COLO668 (cell line): ENCODE data around the gene TRMO.
A peak's percentile ranks its signal among the peaks of the same experiment; 100 is the strongest.
"Not testable (repeated sequence)": the region's sequence is repeated elsewhere in the genome, so short reads cannot be mapped to it uniquely, and the experiment has no call there.

Source experiments
- DNase-seq: peaks from one replicate; lab custom pipeline; 2025; ENCODE audit not compliant: unreplicated experiment; lab: John Stamatoyannopoulos, UW

The TRMO gene, protein sequence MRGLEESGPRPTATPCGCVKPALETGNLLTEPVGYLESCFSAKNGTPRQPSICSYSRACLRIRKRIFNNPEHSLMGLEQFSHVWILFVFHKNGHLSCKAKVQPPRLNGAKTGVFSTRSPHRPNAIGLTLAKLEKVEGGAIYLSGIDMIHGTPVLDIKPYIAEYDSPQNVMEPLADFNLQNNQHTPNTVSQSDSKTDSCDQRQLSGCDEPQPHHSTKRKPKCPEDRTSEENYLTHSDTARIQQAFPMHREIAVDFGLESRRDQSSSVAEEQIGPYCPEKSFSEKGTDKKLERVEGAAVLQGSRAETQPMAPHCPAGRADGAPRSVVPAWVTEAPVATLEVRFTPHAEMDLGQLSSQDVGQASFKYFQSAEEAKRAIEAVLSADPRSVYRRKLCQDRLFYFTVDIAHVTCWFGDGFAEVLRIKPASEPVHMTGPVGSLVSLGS

DNA sequence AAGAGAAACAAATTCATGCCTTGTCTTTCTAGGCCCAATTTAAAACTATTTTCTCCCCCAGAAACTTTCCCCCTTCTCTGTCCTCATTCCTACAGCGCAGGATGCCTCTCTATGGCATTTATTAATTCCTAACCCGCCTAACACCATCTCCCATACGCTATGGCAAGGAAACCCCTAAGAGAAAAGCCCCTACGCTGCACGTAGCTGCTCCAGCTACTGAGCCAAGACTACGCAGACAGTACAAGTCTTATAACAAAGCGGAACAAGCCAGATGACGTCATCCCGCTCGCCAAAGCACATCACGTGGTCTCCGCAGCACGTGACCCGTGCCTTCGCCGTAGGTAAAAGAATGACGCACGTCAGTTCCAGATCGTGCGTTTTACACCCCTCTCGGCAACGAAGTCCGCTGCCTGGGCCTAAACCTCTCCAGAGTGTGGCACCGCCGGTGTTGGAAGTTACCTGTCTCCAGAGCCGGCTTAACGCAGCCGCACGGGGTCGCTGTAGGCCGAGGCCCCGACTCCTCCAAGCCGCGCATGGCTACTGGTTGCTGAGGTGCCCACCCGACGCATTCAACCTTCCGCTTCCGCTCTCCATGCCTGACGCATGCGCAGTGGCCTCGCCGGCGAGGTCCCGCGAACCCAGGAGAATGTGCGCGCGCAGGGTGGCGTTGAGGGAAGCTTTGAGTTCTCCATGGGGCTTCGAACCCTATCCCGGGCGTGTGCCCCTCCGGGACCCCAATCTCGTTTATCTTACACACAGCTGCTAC, at the start of gene TRMO:
TRMO (minus strand) TSS at position 542 of the 766 bp plus-strand sequence; CDS start at position 535, 7 bp downstream.
- peak; percentile 97 for DNase-seq

DNA sequence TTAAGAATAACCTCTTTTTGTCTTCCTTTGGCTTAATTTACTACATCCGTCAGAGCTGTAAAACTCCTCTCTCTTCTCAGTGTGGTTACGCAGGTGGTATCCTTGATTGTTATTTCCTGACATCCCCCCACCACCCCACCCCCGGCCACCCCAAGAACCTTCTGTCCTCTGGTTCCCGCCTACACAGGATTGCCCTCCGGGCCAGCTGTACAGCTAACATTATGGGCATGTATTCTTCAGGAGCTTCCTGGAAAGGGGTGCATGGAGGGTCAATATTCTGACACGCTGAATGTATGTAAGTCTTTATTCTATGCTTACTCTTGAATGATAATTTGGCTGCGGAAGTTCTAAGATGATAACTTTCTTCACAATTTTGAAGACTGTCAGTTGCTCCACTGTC, 47.9 kb upstream of the TRMO start:
- no peak for DNase-seq

DNA sequence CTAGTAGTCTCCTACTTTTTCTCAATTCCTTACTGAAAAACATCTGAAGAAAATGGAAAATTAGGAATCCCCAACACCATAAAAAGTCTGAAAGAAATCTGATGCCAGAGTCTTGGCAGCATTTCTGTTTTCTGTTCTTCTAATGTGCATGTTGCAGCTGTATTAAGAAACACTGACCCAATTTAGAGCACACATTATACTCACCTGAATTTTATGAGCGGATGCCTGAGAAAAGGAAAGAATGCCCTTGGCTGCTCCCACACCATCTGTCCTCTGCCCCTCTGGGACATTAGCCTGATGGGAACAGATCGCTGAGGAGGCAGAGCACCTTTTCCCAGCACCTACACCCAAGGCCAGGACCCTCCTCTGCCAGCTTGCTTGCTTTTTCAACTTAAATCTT, 46.7 kb upstream of the TRMO start:
- DNase-seq: no peak

DNA sequence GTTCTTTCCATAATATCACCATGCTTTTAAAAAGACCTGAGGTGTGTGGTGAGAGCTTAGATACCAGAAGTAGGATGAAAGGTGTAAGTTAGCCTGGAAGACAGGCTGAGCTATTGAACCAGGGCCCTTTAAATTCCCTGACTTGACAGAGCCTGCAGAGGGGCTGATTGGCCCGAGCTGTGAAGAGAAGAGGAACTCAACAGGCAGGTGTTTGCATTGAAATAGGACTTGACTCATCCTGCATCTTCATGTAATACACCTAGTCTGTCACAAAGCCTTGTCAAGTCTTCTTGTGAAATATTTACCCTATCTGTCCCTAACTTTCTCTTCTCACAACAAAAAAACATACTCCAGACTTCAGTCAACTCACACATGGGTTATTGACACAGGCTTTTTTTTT, 44.2 kb upstream of the TRMO start:
- DNase-seq: no peak

DNA sequence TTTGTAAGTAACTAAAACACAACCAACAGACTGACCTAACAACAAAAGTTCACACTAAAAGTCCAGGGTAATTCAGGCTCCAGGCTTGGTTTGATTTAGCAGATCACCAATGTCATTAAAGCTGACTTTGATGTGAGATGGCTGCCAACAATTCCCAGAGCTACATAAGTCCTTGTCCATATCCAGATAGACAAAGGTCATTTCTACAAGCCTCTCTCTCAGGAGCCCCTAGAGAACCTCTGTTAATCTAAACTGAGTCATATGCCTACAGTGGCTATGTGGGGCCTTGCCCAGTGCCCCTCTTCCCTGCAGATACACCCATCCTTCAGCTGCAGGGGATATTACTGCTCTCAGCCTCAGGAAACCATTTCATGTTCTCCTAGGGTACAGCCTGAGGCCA, 42.6 kb upstream of the TRMO start:
- DNase-seq: no peak

DNA sequence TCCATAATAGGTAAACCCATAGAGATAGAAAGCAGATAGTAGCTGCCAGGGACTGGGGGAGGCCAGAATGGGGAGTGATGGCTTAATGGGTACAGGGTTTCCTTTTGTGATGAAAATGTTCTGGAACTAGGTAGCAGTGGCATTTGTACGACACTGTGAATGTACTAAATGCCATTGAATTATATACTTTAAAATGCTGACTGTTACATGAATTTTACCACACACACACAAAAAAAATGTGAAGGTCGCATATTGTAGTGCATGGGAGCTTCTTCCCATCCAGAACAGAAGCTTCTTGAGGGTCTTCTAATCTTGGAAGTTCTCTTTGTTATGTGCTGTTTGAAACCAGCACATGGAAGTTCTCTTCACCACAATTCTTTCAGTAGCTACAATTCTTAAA, 40.9 kb upstream of the TRMO start:
- DNase-seq: no peak

DNA sequence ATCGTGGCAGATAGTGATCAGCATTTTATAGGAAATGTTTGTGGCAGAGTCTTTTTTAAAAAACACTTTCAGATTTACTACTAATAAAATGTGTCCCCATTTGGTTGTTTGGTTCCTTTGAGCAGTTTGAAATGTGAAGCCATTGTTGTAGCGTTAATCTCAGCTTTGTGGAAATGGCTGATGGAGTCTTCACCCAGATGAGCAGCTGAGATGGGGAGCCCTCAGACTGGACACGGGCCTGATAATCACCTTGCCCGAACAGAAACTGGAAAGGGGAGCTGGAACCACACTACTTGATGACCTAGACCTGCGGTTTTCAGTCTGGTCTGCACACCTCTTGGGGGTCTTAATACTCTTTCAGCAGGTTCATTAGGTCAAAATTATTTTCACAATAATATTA, 40.3 kb upstream of the TRMO start:
- DNase-seq: no peak

DNA sequence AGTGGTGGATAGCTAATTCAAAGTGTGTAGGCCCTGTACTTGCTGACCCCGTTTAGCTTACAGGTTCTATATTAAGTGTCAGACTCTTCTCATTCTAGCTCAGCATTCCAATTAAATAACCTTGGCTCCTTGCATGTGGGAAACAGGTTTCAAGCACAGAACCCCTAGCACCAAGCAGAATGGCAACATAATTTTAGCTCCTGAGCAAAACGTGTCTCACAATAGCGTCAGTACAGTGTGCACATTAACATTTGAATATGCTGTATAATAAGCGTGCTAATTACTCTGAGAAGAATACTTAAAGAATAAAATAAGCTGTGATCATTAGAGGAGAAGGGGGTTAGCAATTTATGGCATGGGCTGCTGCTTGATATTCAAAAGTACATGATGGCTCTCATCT, 39.8 kb upstream of the TRMO start:
- DNase-seq: no peak

DNA sequence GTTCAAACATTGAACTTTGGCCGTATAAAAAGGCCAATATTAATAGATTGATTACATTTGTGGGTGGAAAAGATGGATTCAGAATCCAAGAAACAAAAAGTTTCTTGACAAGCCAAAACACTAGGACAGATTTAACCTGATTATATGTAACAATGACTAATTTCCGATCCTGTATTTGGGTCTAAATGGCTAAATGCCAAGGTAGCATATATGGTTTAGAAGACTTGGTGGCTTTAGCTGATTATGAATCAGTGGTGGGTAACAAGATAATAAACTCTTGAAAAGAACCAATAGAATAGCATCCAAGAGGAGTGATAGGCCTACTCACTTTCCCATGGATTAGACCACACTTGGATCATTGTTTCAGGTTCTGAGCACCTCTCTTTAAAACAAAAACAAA, 39.1 kb upstream of the TRMO start:
- no peak for DNase-seq

DNA sequence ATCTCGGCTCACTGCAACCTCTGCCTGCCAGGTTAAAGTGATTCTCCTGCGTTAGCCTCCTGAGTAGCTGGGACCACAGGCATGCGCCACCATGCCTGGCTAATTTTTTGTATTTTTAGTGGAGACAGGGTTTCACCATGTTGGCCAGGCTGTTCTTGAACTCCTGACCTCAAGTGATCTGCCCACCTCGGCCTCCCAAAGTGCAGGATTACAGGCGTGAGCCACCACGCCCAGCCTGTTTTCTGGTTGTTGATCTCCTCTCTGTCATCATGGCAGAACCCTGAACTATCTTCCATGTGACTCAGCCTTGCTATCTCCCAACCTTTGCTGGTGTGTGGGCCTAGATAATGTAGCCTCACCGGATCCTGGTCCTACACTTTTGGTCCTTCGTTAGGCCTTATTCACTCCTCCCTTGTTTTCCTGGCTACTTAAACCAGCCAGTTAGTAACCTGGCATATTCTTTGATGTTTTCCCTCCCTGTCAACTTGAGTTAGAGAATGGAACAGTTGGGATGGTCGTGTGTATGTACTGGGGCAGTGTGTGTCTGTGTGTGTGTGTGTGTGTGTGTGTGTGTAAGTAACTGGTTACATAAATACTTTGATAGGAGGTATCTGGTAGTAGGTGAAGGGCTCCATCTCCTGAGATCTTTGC, 38.5 kb upstream of the TRMO start:
- DNase-seq: not testable (repeated sequence)

DNA sequence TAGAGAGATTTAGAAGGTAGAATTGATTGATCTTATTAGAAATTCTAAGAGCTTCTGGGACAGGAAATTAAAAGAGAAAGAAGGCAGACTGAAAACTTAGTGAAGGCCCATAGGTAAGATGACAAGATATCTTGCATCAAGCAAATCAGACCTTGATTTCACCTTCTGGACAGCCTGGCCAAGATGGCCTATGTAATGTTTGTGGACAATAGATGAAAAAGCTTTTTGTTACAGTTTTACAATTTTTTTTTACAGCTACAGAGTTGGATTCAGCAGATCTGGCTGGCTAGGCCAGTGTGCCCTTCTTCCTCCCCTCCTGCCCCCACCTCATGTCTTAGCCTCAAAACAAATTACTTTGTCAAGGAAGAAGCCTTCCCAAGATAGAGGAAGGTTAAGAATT, 37.3 kb upstream of the TRMO start:
- no peak for DNase-seq

DNA sequence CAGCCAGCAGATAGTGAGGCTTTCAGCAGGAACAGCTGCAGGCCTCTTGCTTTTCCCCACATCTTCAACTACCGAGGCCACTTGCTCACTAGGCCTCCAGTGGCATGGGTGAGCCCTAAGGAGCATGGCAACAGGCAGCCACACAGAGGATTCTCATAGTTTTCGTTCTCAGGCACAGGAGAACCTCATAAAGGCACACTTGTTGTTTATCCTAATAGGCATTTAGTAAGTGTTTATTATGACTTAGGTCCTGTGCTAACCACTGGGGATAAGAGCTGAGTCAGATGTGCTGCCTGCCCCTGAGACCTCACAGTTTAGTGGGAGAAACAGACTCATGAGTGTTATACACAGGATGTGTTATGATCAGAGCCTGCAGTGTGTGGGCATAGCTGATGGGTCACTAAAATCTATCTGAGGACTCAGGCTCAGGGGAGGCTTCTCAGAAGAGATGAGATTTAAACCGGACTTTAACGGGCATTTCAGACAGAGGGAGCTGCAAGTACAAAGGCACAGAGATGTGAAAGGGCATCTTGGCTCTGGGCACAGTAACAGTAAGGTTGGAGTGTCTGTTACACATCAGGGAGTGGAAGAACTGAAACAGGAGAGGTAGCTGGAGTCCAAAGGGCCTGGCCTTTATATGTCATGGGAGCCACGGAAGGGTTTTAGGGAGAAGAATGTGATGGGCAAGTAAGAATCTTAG, 36.7 kb upstream of the TRMO start:
- no peak for DNase-seq

DNA sequence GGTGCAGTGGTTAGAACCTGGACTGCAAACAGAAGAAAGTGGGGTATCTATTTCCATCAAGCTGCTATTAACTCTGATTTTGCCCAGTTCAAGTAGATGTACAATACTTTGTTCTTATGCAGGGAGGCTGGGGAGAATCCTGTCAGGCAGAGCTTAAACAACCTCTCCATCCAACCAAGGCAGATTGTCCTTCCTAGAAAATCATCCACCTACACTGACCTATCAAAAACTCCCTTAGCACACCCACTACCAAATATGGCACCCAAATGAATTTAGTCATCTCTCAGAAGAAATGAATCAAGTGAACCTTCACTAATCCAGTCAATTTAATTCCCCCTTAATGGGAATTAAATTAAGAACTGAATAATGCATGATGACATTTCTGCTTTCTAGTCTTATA, 34.0 kb upstream of the TRMO start:
- DNase-seq: no peak

DNA sequence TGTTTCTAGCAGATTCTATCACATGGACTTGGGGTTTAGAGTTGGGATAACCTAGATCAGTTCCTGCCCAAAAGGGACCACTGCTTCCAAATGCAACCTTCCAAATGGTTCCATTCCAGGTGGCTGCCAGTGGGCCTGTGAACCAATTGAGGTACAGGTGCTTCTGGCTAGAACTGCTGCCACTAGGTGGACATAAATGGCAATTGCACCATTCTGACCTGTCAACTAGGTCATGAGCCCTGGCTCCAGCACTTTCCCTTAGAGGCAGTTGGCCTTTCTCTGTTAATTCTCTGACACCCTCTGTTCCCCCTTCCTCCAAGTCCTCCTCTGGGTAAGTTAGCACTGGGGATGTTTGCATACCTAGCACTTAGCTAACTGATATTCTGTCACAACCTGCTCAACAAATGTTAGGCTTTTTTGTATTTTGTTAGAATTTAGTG, 32.3 kb upstream of the TRMO start:
- DNase-seq: peak; percentile 43

DNA sequence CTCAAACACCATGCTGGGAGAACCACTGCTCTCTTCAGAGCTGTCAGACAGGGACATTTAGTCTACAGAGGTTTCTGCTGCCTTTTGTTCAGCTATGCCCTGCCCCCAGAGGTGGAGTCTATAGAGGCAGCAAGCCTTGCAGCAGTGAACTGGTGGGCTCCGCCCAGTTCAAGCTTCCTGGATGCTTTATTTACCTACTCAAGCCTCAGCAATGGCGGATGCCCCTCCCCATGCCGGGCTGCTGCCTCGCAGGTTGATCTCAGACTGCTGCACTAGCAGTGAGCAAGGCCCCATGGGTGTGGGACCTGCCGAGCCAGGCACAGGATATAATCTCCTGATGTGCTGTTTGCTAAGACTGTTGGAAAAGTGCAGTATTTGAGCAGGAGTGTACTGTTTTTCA, 28.6 kb upstream of the TRMO start:
- peak; percentile 22 for DNase-seq

DNA sequence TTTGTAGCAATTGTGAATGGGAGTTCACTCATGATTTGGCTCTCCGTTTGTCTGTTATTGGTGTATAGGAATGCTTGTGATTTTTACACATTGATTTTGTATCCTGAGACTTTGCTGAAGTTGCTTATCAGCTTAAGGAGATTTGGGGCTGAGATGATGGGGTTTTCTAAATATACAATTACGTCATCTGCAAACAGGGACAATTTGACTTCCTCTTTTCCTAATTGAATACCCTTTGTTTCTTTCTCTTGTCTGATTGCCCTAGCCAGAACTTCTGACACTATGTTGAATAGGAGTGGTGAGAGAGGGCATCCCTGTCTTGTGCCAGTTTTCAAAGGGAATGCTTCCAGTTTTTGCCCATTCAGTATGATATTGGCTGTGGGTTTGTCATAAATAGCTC, 24.8 kb upstream of the TRMO start:
- not testable (repeated sequence) for DNase-seq

DNA sequence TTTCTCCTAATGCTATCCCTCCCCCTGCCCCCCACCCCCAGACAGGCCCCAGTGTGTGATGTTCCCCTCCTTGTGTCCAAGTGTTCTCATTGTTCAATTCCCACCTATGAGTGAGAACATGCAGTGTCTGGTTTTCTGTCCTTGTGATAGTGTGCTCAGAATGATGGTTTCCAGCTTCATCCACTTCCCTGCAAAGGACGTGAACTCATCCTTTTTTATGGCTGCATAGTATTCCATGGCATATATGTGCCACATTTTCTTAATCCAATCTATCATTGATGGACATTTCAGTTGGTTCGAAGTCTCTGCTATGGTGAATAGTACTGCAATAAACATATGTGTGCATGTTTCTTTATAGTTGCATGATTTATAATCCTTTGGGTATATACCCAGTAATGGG, 23.2 kb upstream of the TRMO start:
- not testable (repeated sequence) for DNase-seq

DNA sequence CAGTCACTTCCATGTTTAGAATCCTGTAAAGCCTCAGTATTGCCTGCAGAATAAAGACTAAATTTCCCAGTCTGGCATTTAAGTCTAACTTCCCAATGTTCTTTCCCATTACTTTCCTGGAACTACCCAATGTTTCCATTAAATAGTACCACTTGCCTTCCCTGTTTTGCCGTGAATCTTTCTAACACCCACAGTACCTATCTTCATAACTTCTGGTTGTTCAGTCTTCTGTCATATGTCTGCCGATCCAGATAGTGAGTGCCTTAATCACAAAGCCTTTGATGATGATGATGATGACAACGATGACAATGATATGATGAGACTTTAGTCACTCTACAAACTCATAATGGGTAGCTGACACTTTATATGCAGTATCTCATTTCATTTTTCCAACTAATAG, 22.3 kb upstream of the TRMO start:
- no peak for DNase-seq

DNA sequence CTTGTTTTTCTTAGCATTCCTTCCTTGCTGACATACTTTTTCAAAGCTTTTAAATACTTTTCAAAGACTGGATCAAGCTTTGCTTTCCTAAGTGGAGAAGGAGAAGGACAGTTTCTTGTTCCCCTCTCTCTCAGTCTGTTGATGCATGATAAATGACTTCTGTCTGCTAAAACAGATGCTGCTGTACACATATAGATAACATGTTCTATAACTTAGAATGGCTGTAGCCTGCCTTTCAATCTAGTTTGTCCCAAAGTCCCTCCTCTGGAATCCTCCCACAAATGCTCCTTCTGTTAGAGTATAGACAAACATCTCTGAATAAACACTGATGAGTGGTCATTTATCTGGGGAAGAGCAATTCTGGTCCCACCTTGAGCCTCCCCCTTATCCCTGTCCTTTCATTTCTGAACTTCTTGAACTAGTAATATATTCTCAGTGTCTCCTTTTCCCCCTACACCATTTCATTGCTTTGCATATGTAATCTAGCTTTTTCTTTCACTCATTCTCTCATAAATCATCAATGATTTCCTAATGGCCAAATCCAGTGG, 21.1 kb upstream of the TRMO start:
- no peak for DNase-seq

DNA sequence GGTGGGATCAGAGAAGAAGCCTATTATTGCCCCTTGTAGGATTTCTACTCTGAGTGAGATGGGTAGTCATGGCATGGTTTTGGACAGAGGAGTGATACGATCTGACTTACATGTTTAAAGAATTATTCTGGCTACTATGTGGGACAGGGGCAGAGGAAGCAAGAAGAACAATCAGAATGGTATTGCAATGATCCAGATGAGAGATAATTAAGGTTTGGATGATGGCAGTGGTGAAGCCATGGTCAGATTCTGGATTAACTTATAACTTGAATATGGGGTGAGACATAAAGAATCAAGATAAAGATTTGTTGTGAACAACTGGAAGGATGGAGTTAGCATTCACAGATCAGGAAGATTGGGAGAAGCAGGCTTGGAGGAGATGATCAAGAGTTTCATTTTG, 19.0 kb upstream of the TRMO start:
- DNase-seq: no peak

DNA sequence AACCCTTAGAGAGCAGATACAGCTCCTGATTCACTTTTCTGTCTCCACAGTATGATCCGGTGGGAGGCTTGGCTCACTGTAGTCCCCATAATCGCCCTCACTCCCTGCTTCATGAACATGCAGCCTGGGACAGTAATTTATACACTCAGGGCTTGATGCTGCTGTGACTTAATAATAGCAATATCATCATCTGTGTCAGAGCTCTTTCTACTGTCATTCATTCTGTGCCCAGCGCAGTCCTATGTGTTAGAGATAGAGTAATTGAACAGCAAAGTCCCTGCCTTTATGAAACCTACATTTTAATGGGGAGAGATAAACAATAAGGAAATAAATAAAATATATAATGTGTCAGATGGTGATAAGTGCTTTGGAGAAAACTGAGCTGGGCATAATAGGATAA, 18.4 kb upstream of the TRMO start:
- DNase-seq: no peak
